ENCODE measurements around the gene SHROOM4. TPM values are rescaled to one million over a fixed set of nuclear protein-coding genes. Genes with fewer than 3 reads are reported as not detected.

SHROOM4 gene
- total and polyA plus RNA-seq, 2 of the 13 experiments (the other 11 are each of a cell fraction or from before 2014, with no cell fraction given): 0.08 to 0.18 TPM

- TF ChIP-seq, protein P1, sequence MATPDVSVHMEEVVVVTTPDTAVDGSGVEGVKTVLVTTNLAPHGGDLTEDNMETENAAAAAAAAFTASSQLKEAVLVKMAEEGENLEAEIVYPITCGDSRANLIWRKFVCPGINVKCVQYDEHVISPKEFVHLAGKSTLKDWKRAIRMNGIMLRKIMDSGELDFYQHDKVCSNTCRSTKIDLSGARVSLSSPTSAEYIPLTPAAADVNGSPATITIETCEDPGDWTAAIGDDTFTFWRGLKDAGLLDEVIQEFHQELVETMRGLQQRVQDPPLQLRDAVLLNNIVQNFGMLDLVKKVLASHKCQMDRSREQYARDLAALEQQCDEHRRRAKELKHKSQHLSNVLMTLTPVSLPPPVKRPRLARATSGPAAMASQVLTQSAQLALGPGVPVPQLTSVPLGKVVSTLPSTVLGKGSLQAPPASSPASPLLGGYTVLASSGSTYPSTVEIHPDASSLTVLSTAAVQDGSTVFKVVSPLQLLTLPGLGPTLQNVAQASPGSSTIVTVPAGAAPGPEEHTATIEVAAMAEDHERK (CRISPR knock-in tag; IDR thresholded peaks at IDR 0.05; ENCODE audit: low read depth): no peak
- no peak for TF ChIP-seq ZNF343 (CRISPR knock-in tag; IDR thresholded peaks at IDR 0.05)
These were observed 25.0 kb upstream of the SHROOM4 start (continued) for GRCh38 chrX:50838820-50839600.

GRCh38 chrX:50827996-50828395, 14.0 kb upstream of the SHROOM4 start:
- Histone ChIP-seq H4K20me1 (ENCODE audit: insufficient read depth, low read length) (no peaks in the 10 kb centered on the region), H3K27me3 (ENCODE audit: control insufficient read depth in 1 of 2, insufficient read depth in 2 of 2, low read length in 2 of 2) (no peaks in the 10 kb centered on the region; a peak in 1 of 5 replicates), H3K9me3 (ENCODE audit: low read length) (no peaks in the 10 kb centered on the region), H3K36me3 (replicated peaks in 1 of 2; ENCODE audit: control insufficient read depth in 1 of 2, insufficient read depth in 2 of 2, low read length in 2 of 2) (no peaks in the 10 kb centered on the region), H3K79me2 (ENCODE audit: insufficient read depth, low read length) (no peaks in the 10 kb centered on the region), H3K4me2 (ENCODE audit: low read depth, low read length) (no peak overlapping the region), H3K4me1 (ENCODE audit: insufficient read depth, low read length) (no peaks in the 10 kb centered on the region), H3K4me3 (replicated peaks in 1 of 3; ENCODE audit: insufficient read depth in 1 of 3, low read depth in 2 of 3, low read length in 3 of 3) (no peak overlapping the region), H2AFZ (ENCODE audit: low read length) (no peak overlapping the region), H3K27ac (ENCODE audit: extremely low read length, insufficient read depth, low read length) (no peak overlapping the region), H3K9ac (ENCODE audit: insufficient read depth, low read depth, low read length) (no peak overlapping the region)
- intact Hi-C loops (cut with micrococcal nuclease; ENCODE audit: unreplicated experiment) (no loop called here), in situ Hi-C loops (cut with HindIII; ENCODE audit: extremely low pct_ligation_motif_present, low pct_unique_long_range_greater_than_20kb) (no loop called here)
- no peak for TF ChIP-seq ZC3H13 (CRISPR knock-in tag; IDR thresholded peaks at IDR 0.05)
- TF ChIP-seq ZNF616 (CRISPR knock-in tag; IDR thresholded peaks at IDR 0.05; ENCODE audit: low read depth): no peak
- no peak for TF ChIP-seq SAP130 (CRISPR knock-in tag; IDR thresholded peaks at IDR 0.05; ENCODE audit: low read depth)
- no peak for TF ChIP-seq STAT5B (CRISPR knock-in tag; IDR thresholded peaks at IDR 0.05)
- TF ChIP-seq, protein P2, sequence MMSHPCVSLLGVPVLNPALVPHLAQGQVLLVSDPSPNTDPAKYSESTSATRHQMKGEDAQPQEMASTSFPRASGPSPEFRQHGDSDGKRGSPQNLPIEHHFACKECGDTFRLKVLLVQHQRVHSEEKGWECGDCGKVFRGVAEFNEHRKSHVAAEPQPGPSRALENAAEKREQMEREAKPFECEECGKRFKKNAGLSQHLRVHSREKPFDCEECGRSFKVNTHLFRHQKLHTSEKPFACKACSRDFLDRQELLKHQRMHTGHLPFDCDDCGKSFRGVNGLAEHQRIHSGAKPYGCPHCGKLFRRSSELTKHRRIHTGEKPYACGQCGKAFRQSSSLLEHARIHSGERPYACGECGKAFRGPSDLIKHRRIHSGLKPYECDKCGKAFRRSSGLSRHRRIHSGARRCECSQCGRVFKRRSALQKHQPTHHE (CRISPR knock-in tag; IDR thresholded peaks at IDR 0.05; ENCODE audit: borderline replicate concordance): no peak
- no peak for TF ChIP-seq ZNF670 (CRISPR knock-in tag; IDR thresholded peaks at IDR 0.05; ENCODE audit: borderline replicate concordance)
- no peak for TF ChIP-seq RCOR2 (CRISPR knock-in tag; IDR thresholded peaks at IDR 0.05)
- no peak for TF ChIP-seq ZNF7 (CRISPR knock-in tag; IDR thresholded peaks at IDR 0.05)
- POLR2A ChIA-PET: no interaction called here
- whole genome bisulfite sequencing (ENCODE audit: low lambda C conversion rate): 0% methylated on average over 1 of the region's 1 CpG
- no peak for ATAC-seq
- CTCF ChIA-PET (ENCODE audit: low intra/inter-chr PET ratio, low total read pairs): no interaction called here
- DNase-seq (ENCODE audit: low spot score): no peak
- FAIRE-seq: no peak
- no TSS peak for BruUV-seq (replicated peaks)

Data from HepG2 (cell line).